Duodenal mucosa (tissue), 2 donors: ENCODE data around the gene MOB1A.

Source experiments
- H3K27ac ChIP-seq: one replicate; pipeline ENCODE4 v1.7.0; 2013; ENCODE audit warnings: low read depth, low read length
- H3K27me3 ChIP-seq, 2 donors: one replicate each; pipeline ENCODE4 v1.7.0; 2013; ENCODE audit warnings: low read length in 2 of 2, control low read depth in 1 of 2; ENCODE audit not compliant: insufficient read depth in 2 of 2, control insufficient read depth in 1 of 2
- H3K36me3 ChIP-seq, 2 donors: one replicate each; pipeline ENCODE4 v1.7.0; 2013; ENCODE audit warnings: low read length in 2 of 2, control low read depth in 1 of 2; ENCODE audit not compliant: insufficient read depth in 2 of 2, control insufficient read depth in 1 of 2
- H3K4me1 ChIP-seq, 2 donors: one replicate each; pipeline ENCODE4 v1.7.0; 2013; ENCODE audit warnings: low read length in 2 of 2, control low read depth in 1 of 2; ENCODE audit not compliant: insufficient read depth in 2 of 2, control insufficient read depth in 1 of 2
- H3K4me3 ChIP-seq, 2 donors: one replicate each; pipeline ENCODE4 v1.7.0; 2013; ENCODE audit warnings: low read length in 2 of 2, low read depth in 1 of 2
- H3K9ac ChIP-seq, 2 donors: one replicate each; pipeline ENCODE4 v1.7.0; 2013; ENCODE audit warnings: low read length in 2 of 2, low read depth in 1 of 2
- H3K9me3 ChIP-seq, 2 donors: one replicate each; pipeline ENCODE4 v1.7.0; 2013; ENCODE audit warnings: low read length in 2 of 2, control low read depth in 1 of 2; ENCODE audit not compliant: control insufficient read depth in 1 of 2

MOB1A gene

DNA sequence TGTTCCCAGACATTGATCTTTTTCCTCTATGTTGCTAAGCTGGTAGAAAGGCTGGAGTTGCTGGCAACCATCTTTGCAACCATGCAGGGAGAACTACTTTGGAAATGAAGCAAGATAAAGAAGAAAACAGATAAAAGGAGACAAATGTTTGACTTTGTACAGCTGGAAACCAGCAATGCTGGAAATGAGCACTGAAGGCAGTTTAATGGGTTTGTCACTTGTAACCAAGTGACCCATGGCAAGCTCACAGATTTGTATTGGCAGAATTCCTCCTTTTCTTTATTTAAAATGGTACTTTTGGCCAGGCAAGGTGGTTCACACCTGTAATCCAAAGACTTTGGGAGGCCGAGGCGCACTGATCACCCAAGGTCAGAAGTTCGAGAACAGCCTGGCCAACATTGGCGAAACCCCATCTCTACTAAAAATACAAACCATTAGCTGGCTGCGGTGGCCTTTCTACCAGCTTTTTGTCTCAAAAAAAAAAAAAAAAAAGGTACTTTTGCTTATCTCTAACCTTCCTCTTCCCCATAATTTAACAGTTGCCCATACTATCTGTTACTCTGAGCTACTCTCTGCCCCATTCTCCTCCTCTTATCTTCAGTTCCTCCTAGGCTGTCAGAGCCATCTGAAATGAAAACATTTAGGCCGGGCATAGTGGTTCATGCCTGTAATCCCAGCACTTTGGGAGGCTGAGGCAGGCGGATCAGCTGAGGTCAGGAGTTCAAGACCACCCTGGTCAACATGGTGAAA is 28.9 kb downstream of the MOB1A start:
- Histone ChIP-seq H3K9ac (no peak overlapping the region), H3K4me1 (peaks cover 19 to 20% of the 10 kb centered on the region in 2 donors), H3K4me3 (no peak overlapping the region), H3K36me3 (peaks cover 18 to 28% of the 10 kb centered on the region in 2 donors), H3K27ac (no peak overlapping the region), H3K9me3 (no peaks in the 10 kb centered on the region), H3K27me3 (no peaks in the 10 kb centered on the region)

DNA sequence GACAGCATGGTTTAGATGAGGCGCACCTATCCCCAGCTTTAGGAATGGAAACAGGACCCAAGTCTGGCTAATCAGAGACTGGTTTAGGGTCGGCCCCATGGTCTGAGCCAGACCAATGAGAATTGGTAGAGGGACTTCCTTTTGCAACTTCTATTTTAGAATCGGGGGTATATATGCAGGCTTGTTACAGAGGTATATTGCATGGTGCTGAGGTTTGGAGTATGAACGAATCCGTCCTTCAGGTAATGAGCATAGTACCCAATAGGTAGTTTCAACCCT is 29.5 kb downstream of the MOB1A start:
- H3K36me3 ChIP-seq, result peaks cover 14 to 28% of the 10 kb centered on the region in 2 donors
- no peak overlapping the region for H3K9ac ChIP-seq
- H3K27me3 ChIP-seq, result no peaks in the 10 kb centered on the region
- peaks cover 19 to 20% of the 10 kb centered on the region in 2 donors for H3K4me1 ChIP-seq
- H3K9me3 ChIP-seq, result no peaks in the 10 kb centered on the region
- no peak overlapping the region for H3K27ac ChIP-seq
- no peak overlapping the region for H3K4me3 ChIP-seq

DNA sequence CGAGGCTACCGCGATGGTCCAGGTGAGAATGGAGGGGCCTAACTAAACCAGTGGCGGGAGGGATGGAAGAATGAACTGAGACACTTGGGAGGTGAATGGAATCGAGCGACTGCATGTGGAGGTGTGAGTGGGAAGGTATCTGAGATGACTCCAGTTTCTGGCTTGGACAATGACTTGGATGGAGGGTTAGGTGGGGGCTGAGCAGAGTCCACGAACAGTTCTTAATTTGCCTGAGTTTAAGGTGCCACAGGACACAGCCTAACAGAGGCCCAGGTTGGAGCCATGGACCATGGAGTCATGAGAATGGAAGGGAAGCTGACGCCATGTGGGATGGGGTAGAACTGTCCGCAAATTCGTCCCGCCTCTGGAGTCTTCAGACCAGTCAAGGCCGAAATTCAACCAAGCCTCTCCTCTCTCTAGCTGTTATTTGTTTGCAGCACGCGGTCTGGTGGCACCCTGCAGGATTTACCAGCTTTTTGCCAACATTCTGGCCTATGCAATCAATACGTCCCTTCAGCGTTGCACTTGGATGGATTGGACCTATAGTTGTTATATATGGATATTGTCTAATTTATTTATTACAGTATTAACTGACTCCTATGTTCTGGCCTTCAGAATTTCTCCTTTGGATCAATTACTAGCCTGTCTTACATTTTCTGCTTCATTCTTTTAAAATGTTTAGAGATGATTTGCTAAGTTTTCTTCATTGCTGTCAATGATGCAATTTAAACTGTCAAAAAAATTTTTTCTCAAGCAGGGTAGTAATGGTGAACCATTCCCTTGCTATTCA is 30.0 kb downstream of the MOB1A start:
- H3K36me3 ChIP-seq, result peaks cover 11 to 27% of the 10 kb centered on the region in 2 donors
- no peaks in the 10 kb centered on the region for H3K9me3 ChIP-seq
- H3K9ac ChIP-seq, result peak overlapping the region; percentile 32 to 77
- peaks cover 19 to 20% of the 10 kb centered on the region in 2 donors for H3K4me1 ChIP-seq
- no peak overlapping the region for H3K27ac ChIP-seq
- peak overlapping the region; percentile 90 to 95 for H3K4me3 ChIP-seq
- no peaks in the 10 kb centered on the region for H3K27me3 ChIP-seq

DNA sequence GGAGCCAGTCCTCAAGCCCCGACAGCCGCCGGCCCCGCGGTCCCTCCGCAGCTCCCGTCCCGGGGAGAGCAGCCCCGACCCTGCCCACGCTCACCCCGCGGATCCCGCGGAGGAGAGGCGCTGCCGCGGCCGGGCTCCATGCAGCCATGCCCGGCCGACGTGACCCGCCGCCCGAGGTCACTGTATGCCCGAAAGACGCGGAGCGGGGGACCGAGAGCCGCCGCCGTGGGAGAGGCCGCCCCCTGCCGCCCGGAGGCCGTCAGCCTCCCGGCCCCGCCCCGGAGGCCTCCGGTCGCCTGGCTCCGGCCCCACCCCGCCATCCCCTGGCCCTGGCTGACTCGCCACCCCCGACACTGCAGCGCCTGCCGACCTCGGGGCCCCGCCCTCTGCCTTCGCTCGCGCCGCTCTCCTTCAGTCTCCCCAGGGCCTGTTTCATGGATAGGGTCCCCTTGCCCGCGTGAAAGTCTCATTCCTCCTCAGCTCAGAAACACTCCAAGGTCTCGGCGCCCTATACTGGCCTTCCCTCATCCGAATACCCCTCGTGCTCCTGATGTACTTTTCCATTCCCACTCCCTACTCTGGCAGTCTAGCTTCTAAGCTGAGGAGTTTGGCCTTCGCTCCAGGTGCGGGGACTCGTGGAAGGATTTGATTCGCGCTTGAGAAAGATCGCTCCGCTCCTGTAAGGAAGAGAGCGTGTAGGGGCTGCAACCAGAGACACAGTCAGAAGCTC is 30.8 kb downstream of the MOB1A start, which contains the start of gene BOLA3:
Gene BOLA3, minus strand, starts transcription at position 186 of the 730 bp plus-strand sequence. Its CDS starts 38 bp downstream, at position 148.
- Histone ChIP-seq H3K36me3 (peaks cover 3 to 20% of the 10 kb centered on the region in 2 donors), H3K27me3 (no peaks in the 10 kb centered on the region), H3K4me3 (peak within 1 kb of the TSS; percentile 90 to 95), H3K9ac (peak within 1 kb of the TSS; percentile 77 to 87), H3K4me1 (peaks cover 19 to 20% of the 10 kb centered on the region in 2 donors), H3K27ac (no peak within 1 kb of the TSS), H3K9me3 (no peaks in the 10 kb centered on the region)

DNA sequence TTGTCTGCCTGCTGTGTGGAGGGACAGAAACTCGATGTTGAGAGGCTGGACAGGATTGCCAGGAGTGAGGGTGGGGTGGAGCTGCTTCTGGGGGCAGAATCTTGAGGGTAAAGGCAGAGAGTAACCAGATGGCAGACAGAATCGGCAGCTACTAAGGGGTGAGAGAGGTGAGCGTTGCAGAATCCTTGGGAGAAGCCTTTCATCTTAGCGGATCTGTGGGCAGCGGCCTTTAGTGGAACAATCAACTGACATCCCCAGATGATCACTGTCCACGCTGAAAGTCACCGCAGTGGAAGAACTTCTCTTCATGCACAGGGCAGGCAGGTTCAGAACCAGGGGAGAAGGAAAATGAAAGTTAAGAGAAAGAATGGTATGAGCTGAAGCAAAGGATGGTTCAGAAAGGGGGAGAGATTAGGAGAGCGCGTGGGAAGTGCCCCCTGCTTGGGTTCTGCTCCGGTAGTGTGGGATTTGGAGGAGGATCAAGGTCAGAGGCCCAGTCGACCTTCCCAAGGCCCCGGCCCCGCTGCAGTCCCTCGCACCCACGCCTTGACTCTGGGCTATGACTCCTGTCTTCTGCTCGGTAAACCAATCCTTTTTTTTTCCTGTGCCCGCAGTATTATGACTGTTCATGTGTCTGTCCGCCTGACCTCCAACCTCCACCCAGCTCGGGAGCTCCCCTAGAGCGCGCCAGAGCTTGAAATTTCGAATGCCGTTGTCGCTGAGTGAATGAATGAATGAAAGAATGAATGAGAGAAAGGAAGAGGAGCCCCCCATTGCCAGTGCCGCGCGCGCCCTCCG is 31.6 kb downstream of the MOB1A start:
- no peak overlapping the region for H3K27ac ChIP-seq
- no peaks in the 10 kb centered on the region for H3K27me3 ChIP-seq
- H3K9me3 ChIP-seq, result no peaks in the 10 kb centered on the region
- peaks cover 0 to 21% of the 10 kb centered on the region in 2 donors for H3K36me3 ChIP-seq
- peak overlapping the region; percentile 77 to 87 for H3K9ac ChIP-seq
- peak overlapping the region; percentile 90 to 95 for H3K4me3 ChIP-seq
- H3K4me1 ChIP-seq, result peaks cover 19 to 20% of the 10 kb centered on the region in 2 donors

DNA sequence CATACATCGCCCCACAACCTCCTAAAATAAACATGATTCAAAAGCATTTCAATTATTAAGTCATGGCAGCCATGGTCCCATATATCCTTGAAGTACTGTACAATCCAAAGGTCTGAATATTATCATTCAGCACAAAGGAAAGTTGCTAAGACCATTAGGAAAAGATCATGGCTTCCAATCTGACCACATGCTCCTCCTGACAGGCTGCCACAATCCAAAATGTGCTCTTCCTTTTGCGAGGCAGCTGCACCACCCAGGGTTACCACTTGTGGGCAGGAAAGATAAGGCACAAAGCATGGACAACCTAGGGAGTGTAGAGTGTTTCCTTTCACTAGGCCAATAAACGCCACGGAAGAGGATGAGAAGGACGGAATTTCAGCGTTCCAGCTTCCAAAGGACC is 36.3 kb downstream of the MOB1A start:
- no peaks in the 10 kb centered on the region for H3K27me3 ChIP-seq
- H3K36me3 ChIP-seq, result peaks cover 0 to 28% of the 10 kb centered on the region in 2 donors
- H3K4me3 ChIP-seq, result no peak overlapping the region
- no peaks in the 10 kb centered on the region for H3K9me3 ChIP-seq
- H3K9ac ChIP-seq, result no peak overlapping the region
- H3K27ac ChIP-seq, result no peak overlapping the region
- peaks cover 11 to 12% of the 10 kb centered on the region in 2 donors for H3K4me1 ChIP-seq

DNA sequence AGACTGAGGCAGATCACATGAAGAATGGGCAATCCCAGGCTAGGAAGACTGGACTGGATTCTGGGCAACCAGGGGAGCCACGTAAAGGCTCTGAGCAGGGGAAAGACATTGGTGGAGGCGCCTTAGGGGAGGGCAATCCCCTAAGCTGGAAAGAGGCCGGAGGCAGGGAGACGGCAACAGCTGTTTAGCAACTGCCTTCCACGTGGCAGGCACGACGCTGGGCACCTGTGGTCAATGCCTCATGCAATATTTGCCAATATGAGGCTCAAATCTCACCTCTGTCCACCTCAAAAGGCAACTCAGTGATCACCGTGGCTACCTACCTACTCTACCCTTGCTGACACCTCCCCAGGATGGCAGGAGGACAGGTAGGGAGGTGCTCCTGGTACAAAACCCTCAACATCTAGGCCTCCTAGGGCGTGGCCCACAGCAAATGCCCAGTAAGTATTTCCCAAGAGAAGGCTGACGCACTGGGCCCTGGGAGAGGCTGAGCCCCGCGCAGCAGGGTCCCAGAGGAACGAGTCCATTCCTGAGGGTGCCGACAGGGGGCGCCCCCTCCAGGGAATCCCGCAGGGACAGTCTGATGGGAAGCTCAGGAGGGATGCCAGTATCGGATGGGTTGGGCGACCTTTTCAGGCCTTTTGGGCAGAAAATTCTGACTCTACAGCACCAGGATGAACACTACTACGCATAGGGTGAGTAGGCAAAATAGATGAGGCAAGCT is 39.9 kb downstream of the MOB1A start:
- Histone ChIP-seq H3K36me3 (peaks cover 10 to 41% of the 10 kb centered on the region in 2 donors), H3K27me3 (no peaks in the 10 kb centered on the region), H3K4me3 (no peak overlapping the region)

DNA sequence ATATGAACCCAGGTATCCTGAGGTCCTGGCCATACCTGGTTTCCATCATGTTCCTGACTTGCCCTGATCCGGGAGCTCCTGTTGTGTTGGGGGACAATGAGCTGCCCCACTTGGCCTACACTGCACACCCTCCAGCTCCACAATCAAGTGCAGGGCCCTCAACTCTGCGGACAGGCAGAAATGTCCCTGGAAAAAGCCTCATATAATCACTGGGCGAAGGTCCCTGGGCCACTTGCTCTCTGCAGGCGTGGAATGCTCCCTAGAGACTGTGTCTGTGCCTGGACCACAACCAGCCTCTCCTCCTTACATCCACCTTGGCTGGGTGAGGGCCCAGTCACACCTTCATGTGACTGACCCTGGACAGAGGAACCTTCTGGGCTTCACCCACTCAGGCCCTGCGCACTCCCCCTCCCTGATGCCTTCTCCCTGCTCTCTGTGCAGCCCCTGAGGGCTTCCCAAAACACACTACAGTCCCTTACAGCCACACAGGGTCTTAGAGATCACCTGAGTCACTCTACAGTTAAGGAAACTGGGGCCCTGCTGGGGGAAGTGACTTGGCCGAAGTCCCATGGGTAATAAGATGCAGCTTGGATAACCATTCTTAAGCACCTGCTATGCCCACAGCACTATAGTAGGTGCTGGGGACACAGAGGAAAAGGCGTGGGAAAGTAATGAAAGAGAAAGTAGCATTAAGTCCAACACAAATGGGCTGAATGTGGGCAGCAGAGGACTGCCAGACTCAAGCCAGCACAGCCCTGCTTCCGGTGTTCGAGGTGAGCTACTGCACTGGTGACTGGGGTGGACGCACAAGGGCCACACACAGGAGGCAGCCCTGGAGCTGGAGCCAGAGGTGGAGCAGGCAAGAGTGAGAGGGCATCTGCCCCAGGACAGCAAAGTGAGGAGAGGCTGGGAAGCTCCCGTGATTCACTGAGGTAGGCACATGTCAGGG is 40.8 kb downstream of the MOB1A start:
- Histone ChIP-seq H3K9me3 (no peaks in the 10 kb centered on the region), H3K9ac (no peak overlapping the region), H3K27me3 (no peaks in the 10 kb centered on the region), H3K36me3 (peaks cover 10 to 47% of the 10 kb centered on the region in 2 donors), H3K4me3 (no peak overlapping the region), H3K27ac (no peak overlapping the region), H3K4me1 (no peaks in the 10 kb centered on the region)

More for the DNA sequence above, 39.9 kb downstream of the MOB1A start:
- no peak overlapping the region for H3K27ac ChIP-seq
- H3K4me1 ChIP-seq, result no peaks in the 10 kb centered on the region
- H3K9me3 ChIP-seq, result no peaks in the 10 kb centered on the region
- H3K9ac ChIP-seq, result no peak overlapping the region
